ENCODE measurements around the gene C1orf198. TPM values are rescaled to one million over a fixed set of nuclear protein-coding genes. Genes with fewer than 3 reads are reported as not detected.

Gene C1orf198
- total RNA-seq, 1 donor from 2014 or later, result 7.1 TPM

- peak; percentile 18 for DNase-seq (ENCODE audit: low read depth)
- no peak for FAIRE-seq
- H3K27me3 ChIP-seq (ENCODE audit: control insufficient read depth, insufficient read depth, low read length), result no peaks in the 10 kb centered on the region
- peak overlapping the region; percentile 85 for H3K4me3 ChIP-seq (ENCODE audit: low read depth, low read length)
- H3K36me3 ChIP-seq (ENCODE audit: control insufficient read depth, insufficient read depth, low read length), result no peaks in the 10 kb centered on the region
- TF ChIP-seq CTCF (IDR thresholded peaks at IDR 0.05; ENCODE audit: insufficient read depth, low read length, severe bottlenecking), result no peak
These were observed 540 bp upstream of the C1orf198 start for GRCh38 chr1:230868736-230869385.

GRCh38 chr1:230867101-230867902 is 1.0 kb downstream of the C1orf198 start:
- no peak for FAIRE-seq
- DNase-seq (ENCODE audit: low read depth), result peak; percentile 44
- Histone ChIP-seq H3K4me3 (ENCODE audit: low read depth, low read length) (peak overlapping the region; percentile 85), H3K36me3 (ENCODE audit: control insufficient read depth, insufficient read depth, low read length) (no peaks in the 10 kb centered on the region), H3K27me3 (ENCODE audit: control insufficient read depth, insufficient read depth, low read length) (no peaks in the 10 kb centered on the region)
- TF ChIP-seq CTCF (IDR thresholded peaks at IDR 0.05; ENCODE audit: insufficient read depth, low read length, severe bottlenecking), result no peak

GRCh38 chr1:230866171-230867070 is 1.9 kb downstream of the C1orf198 start:
- no peak for TF ChIP-seq CTCF (IDR thresholded peaks at IDR 0.05; ENCODE audit: insufficient read depth, low read length, severe bottlenecking)
- Histone ChIP-seq H3K4me3 (ENCODE audit: low read depth, low read length) (no peak overlapping the region), H3K27me3 (ENCODE audit: control insufficient read depth, insufficient read depth, low read length) (no peaks in the 10 kb centered on the region), H3K36me3 (ENCODE audit: control insufficient read depth, insufficient read depth, low read length) (no peaks in the 10 kb centered on the region)
- FAIRE-seq (no peak), DNase-seq (ENCODE audit: low read depth) (no peak)

GRCh38 chr1:230865062-230865817 is 3.1 kb downstream of the C1orf198 start:
- FAIRE-seq (no peak), DNase-seq (ENCODE audit: low read depth) (no peak)
- Histone ChIP-seq H3K4me3 (ENCODE audit: low read depth, low read length) (no peak overlapping the region), H3K27me3 (ENCODE audit: control insufficient read depth, insufficient read depth, low read length) (no peaks in the 10 kb centered on the region), H3K36me3 (ENCODE audit: control insufficient read depth, insufficient read depth, low read length) (no peaks in the 10 kb centered on the region)
- no peak for TF ChIP-seq CTCF (IDR thresholded peaks at IDR 0.05; ENCODE audit: insufficient read depth, low read length, severe bottlenecking)

- no peaks in the 10 kb centered on the region for H3K36me3 ChIP-seq (ENCODE audit: control insufficient read depth, insufficient read depth, low read length)
- no peaks in the 10 kb centered on the region for H3K27me3 ChIP-seq (ENCODE audit: control insufficient read depth, insufficient read depth, low read length)
- H3K4me3 ChIP-seq (ENCODE audit: low read depth, low read length), result no peak overlapping the region
- no peak for TF ChIP-seq CTCF (IDR thresholded peaks at IDR 0.05; ENCODE audit: insufficient read depth, low read length, severe bottlenecking)
- no peak for FAIRE-seq
- DNase-seq (ENCODE audit: low read depth), result no peak
These were observed 3.9 kb downstream of the C1orf198 start for GRCh38 chr1:230864441-230864840.

Measured in bronchial epithelial cell (primary cell).